ENCODE data around the gene ZNF506.
"Not testable (repeated sequence)": the region's sequence is repeated elsewhere in the genome, so short reads cannot be mapped to it uniquely, and the experiment has no call there.

Gene ZNF506

GRCh38 chr19:19785476-19785875 is 36.1 kb downstream of the ZNF506 start:
- H2BK15ac ChIP-seq (ENCODE audit: low read length); H3K4me1 ChIP-seq (ENCODE audit: control insufficient read depth in 2 of 2, insufficient read depth in 1 of 2, low read depth in 1 of 2, low read length in 2 of 2); DNase-seq (ENCODE audit: low spot score); H3K18ac ChIP-seq (ENCODE audit: low read length); H2BK120ac ChIP-seq (ENCODE audit: low read depth, low read length); H2BK5ac ChIP-seq (ENCODE audit: low read length); H3K4me3 ChIP-seq (ENCODE audit: low read length in 2 of 2); H3K79me1 ChIP-seq (ENCODE audit: low read depth, low read length); H3K4ac ChIP-seq (ENCODE audit: low read length); H3K23ac ChIP-seq (ENCODE audit: low read depth, low read length, poor library complexity); H4K8ac ChIP-seq (ENCODE audit: low read depth, low read length); H3K27ac ChIP-seq (replicated peaks; ENCODE audit: low read length); H3K27me3 ChIP-seq (ENCODE audit: control insufficient read depth in 3 of 3, insufficient read depth in 3 of 3, low read depth in 1 of 3, low read length in 3 of 3); H4K91ac ChIP-seq (ENCODE audit: low read depth, low read length, poor library complexity); H2AFZ ChIP-seq (ENCODE audit: low read length); H3K14ac ChIP-seq (ENCODE audit: low read length); H3K9ac ChIP-seq (ENCODE audit: low read depth, low read length, poor library complexity); H2BK12ac ChIP-seq (ENCODE audit: low read length); H3K4me2 ChIP-seq (ENCODE audit: insufficient read depth, low read length, poor library complexity, severe bottlenecking); H2AK5ac ChIP-seq (ENCODE audit: low read depth, low read length): not testable (repeated sequence)
- peaks cover 6 to 44% of the 10 kb centered on the region in 2 donors for H3K36me3 ChIP-seq (replicated peaks in 1 of 2; ENCODE audit: control insufficient read depth in 2 of 2, insufficient read depth in 2 of 2, low read length in 2 of 2)
- whole genome bisulfite sequencing, 2 donors (ENCODE audit: extremely low coverage in 2 of 2, insufficient read length in 2 of 2, insufficient replicate concordance in 1 of 2): no CpG with 5 or more reads among the region's 19 CpGs
- peaks cover 0 to 40% of the 10 kb centered on the region in 2 donors for H3K9me3 ChIP-seq (replicated peaks in 1 of 2; ENCODE audit: control insufficient read depth in 2 of 2, insufficient read depth in 1 of 2, low read depth in 1 of 2, low read length in 2 of 2)

- Histone ChIP-seq H4K91ac (ENCODE audit: low read depth, low read length, poor library complexity) (no peak overlapping the region), H3K36me3 (replicated peaks in 1 of 2; ENCODE audit: control insufficient read depth in 2 of 2, insufficient read depth in 2 of 2, low read length in 2 of 2) (peaks cover 2 to 32% of the 10 kb centered on the region in 2 donors), H3K4me2 (ENCODE audit: insufficient read depth, low read length, poor library complexity, severe bottlenecking) (no peak overlapping the region), H3K4ac (ENCODE audit: low read length) (no peak overlapping the region), H3K18ac (ENCODE audit: low read length) (no peak overlapping the region), H2BK12ac (ENCODE audit: low read length) (no peak overlapping the region), H3K27ac (replicated peaks; ENCODE audit: low read length) (no peak overlapping the region), H3K23ac (ENCODE audit: low read depth, low read length, poor library complexity) (no peak overlapping the region), H3K9ac (ENCODE audit: low read depth, low read length, poor library complexity) (no peak overlapping the region), H3K4me3 (ENCODE audit: low read length in 2 of 2) (no peak overlapping the region), H3K9me3 (replicated peaks in 1 of 2; ENCODE audit: control insufficient read depth in 2 of 2, insufficient read depth in 1 of 2, low read depth in 1 of 2, low read length in 2 of 2) (peaks cover 0 to 39% of the 10 kb centered on the region in 2 donors), H2BK15ac (ENCODE audit: low read length) (no peak overlapping the region), H2AFZ (ENCODE audit: low read length) (no peak overlapping the region), H3K27me3 (ENCODE audit: control insufficient read depth in 3 of 3, insufficient read depth in 3 of 3, low read depth in 1 of 3, low read length in 3 of 3) (no peaks in the 10 kb centered on the region), H3K79me1 (ENCODE audit: low read depth, low read length) (peaks cover 3% of the 10 kb centered on the region), H2AK5ac (ENCODE audit: low read depth, low read length) (no peak overlapping the region), H4K8ac (ENCODE audit: low read depth, low read length) (no peak overlapping the region), H3K4me1 (ENCODE audit: control insufficient read depth in 2 of 2, insufficient read depth in 1 of 2, low read depth in 1 of 2, low read length in 2 of 2) (no peaks in the 10 kb centered on the region), H2BK5ac (ENCODE audit: low read length) (no peak overlapping the region), H2BK120ac (ENCODE audit: low read depth, low read length) (no peak overlapping the region), H3K14ac (ENCODE audit: low read length) (no peak overlapping the region)
- no peak for DNase-seq (ENCODE audit: low spot score)
- no CpG with 5 or more reads among the region's 2 CpGs for WGBS, 2 donors (ENCODE audit: extremely low coverage in 2 of 2, insufficient read length in 2 of 2, insufficient replicate concordance in 1 of 2)
Measured at GRCh38 chr19:19782783-19783182, 38.8 kb downstream of the ZNF506 start.

- not testable (repeated sequence) for H3K4me3 ChIP-seq (ENCODE audit: low read length in 2 of 2); H3K23ac ChIP-seq (ENCODE audit: low read depth, low read length, poor library complexity); H3K14ac ChIP-seq (ENCODE audit: low read length); H3K4me2 ChIP-seq (ENCODE audit: insufficient read depth, low read length, poor library complexity, severe bottlenecking); H2AFZ ChIP-seq (ENCODE audit: low read length); H2BK5ac ChIP-seq (ENCODE audit: low read length); H3K27me3 ChIP-seq (ENCODE audit: control insufficient read depth in 3 of 3, insufficient read depth in 3 of 3, low read depth in 1 of 3, low read length in 3 of 3); H2BK120ac ChIP-seq (ENCODE audit: low read depth, low read length); H3K79me1 ChIP-seq (ENCODE audit: low read depth, low read length); H3K4me1 ChIP-seq (ENCODE audit: control insufficient read depth in 2 of 2, insufficient read depth in 1 of 2, low read depth in 1 of 2, low read length in 2 of 2); H3K18ac ChIP-seq (ENCODE audit: low read length); H4K8ac ChIP-seq (ENCODE audit: low read depth, low read length); H3K27ac ChIP-seq (replicated peaks; ENCODE audit: low read length); H2BK15ac ChIP-seq (ENCODE audit: low read length); H3K4ac ChIP-seq (ENCODE audit: low read length); H3K9ac ChIP-seq (ENCODE audit: low read depth, low read length, poor library complexity); H2AK5ac ChIP-seq (ENCODE audit: low read depth, low read length); DNase-seq (ENCODE audit: low spot score); H2BK12ac ChIP-seq (ENCODE audit: low read length); H4K91ac ChIP-seq (ENCODE audit: low read depth, low read length, poor library complexity)
- WGBS, 2 donors (ENCODE audit: extremely low coverage in 2 of 2, insufficient read length in 2 of 2, insufficient replicate concordance in 1 of 2): no CpG with 5 or more reads among the region's 6 CpGs
- peaks cover 0 to 32% of the 10 kb centered on the region in 2 donors for H3K9me3 ChIP-seq (replicated peaks in 1 of 2; ENCODE audit: control insufficient read depth in 2 of 2, insufficient read depth in 1 of 2, low read depth in 1 of 2, low read length in 2 of 2)
- H3K36me3 ChIP-seq (replicated peaks in 1 of 2; ENCODE audit: control insufficient read depth in 2 of 2, insufficient read depth in 2 of 2, low read length in 2 of 2): peaks cover under 1 to 23% of the 10 kb centered on the region in 2 donors
Measured at GRCh38 chr19:19781791-19782190, 39.8 kb downstream of the ZNF506 start.

- no peak overlapping the region for H2BK5ac ChIP-seq (ENCODE audit: low read length)
- no peak overlapping the region for H3K18ac ChIP-seq (ENCODE audit: low read length)
- no peak overlapping the region for H4K91ac ChIP-seq (ENCODE audit: low read depth, low read length, poor library complexity)
- H4K8ac ChIP-seq (ENCODE audit: low read depth, low read length): no peak overlapping the region
- no peaks in the 10 kb centered on the region for H3K79me1 ChIP-seq (ENCODE audit: low read depth, low read length)
- H3K4me3 ChIP-seq (ENCODE audit: low read length in 2 of 2): no peak overlapping the region
- WGBS, 2 donors (ENCODE audit: extremely low coverage in 2 of 2, insufficient read length in 2 of 2, insufficient replicate concordance in 1 of 2): no CpG with 5 or more reads among the region's 2 CpGs
- no peak overlapping the region for H2AK5ac ChIP-seq (ENCODE audit: low read depth, low read length)
- H3K14ac ChIP-seq (ENCODE audit: low read length): no peak overlapping the region
- DNase-seq (ENCODE audit: low spot score): no peak
- H3K27ac ChIP-seq (replicated peaks; ENCODE audit: low read length): no peak overlapping the region
- H2BK12ac ChIP-seq (ENCODE audit: low read length): no peak overlapping the region
- no peak overlapping the region for H3K4ac ChIP-seq (ENCODE audit: low read length)
- H3K23ac ChIP-seq (ENCODE audit: low read depth, low read length, poor library complexity): no peak overlapping the region
- no peak overlapping the region for H3K4me2 ChIP-seq (ENCODE audit: insufficient read depth, low read length, poor library complexity, severe bottlenecking)
- H3K4me1 ChIP-seq (ENCODE audit: control insufficient read depth in 2 of 2, insufficient read depth in 1 of 2, low read depth in 1 of 2, low read length in 2 of 2): peaks cover 3 to 7% of the 10 kb centered on the region in 2 donors
- no peak overlapping the region for H2AFZ ChIP-seq (ENCODE audit: low read length)
- no peak overlapping the region for H2BK120ac ChIP-seq (ENCODE audit: low read depth, low read length)
- H3K36me3 ChIP-seq (replicated peaks in 1 of 2; ENCODE audit: control insufficient read depth in 2 of 2, insufficient read depth in 2 of 2, low read length in 2 of 2): peaks cover 0 to 13% of the 10 kb centered on the region in 2 donors
- no peak overlapping the region for H2BK15ac ChIP-seq (ENCODE audit: low read length)
- H3K9ac ChIP-seq (ENCODE audit: low read depth, low read length, poor library complexity): no peak overlapping the region
- H3K9me3 ChIP-seq (replicated peaks in 1 of 2; ENCODE audit: control insufficient read depth in 2 of 2, insufficient read depth in 1 of 2, low read depth in 1 of 2, low read length in 2 of 2): peaks cover 0 to 16% of the 10 kb centered on the region in 2 donors
- H3K27me3 ChIP-seq (ENCODE audit: control insufficient read depth in 3 of 3, insufficient read depth in 3 of 3, low read depth in 1 of 3, low read length in 3 of 3): no peaks in the 10 kb centered on the region
Measured at GRCh38 chr19:19778666-19779065, 42.9 kb downstream of the ZNF506 start.
